Measurements from ENCODE around the gene PPP3R1. TPM values are rescaled to one million over a fixed set of nuclear protein-coding genes. Genes with fewer than 3 reads are reported as not detected.

PPP3R1 gene
- total and polyA plus RNA-seq, 9 donors, result 22.4 to 75.7 (median 54.0) TPM

GRCh38 chr2:68222287-68222686 is 30.0 kb downstream of the PPP3R1 start:
- Histone ChIP-seq H3K4me3 (no peak overlapping the region), H3K27ac (no peak overlapping the region), H3K4me1 (ENCODE audit: insufficient read depth) (peaks cover 6% of the 10 kb centered on the region), H3K9me3 (no peaks in the 10 kb centered on the region), H3K27me3 (no peaks in the 10 kb centered on the region), H3K36me3 (no peaks in the 10 kb centered on the region)
- no peak for DNase-seq
- intact Hi-C loops (cut with DNase I), result no loop called here
- WGBS, 3 donors, result 94 to 96% (median 96%) methylated on average over 1 of the region's 1 CpG
- TF ChIP-seq, protein P1, sequence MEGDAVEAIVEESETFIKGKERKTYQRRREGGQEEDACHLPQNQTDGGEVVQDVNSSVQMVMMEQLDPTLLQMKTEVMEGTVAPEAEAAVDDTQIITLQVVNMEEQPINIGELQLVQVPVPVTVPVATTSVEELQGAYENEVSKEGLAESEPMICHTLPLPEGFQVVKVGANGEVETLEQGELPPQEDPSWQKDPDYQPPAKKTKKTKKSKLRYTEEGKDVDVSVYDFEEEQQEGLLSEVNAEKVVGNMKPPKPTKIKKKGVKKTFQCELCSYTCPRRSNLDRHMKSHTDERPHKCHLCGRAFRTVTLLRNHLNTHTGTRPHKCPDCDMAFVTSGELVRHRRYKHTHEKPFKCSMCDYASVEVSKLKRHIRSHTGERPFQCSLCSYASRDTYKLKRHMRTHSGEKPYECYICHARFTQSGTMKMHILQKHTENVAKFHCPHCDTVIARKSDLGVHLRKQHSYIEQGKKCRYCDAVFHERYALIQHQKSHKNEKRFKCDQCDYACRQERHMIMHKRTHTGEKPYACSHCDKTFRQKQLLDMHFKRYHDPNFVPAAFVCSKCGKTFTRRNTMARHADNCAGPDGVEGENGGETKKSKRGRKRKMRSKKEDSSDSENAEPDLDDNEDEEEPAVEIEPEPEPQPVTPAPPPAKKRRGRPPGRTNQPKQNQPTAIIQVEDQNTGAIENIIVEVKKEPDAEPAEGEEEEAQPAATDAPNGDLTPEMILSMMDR (IDR thresholded peaks at IDR 0.05), result no peak
- TF ChIP-seq POLR2A (IDR thresholded peaks at IDR 0.05) (no peak), EP300 (IDR thresholded peaks at IDR 0.05) (no peak)

DNA sequence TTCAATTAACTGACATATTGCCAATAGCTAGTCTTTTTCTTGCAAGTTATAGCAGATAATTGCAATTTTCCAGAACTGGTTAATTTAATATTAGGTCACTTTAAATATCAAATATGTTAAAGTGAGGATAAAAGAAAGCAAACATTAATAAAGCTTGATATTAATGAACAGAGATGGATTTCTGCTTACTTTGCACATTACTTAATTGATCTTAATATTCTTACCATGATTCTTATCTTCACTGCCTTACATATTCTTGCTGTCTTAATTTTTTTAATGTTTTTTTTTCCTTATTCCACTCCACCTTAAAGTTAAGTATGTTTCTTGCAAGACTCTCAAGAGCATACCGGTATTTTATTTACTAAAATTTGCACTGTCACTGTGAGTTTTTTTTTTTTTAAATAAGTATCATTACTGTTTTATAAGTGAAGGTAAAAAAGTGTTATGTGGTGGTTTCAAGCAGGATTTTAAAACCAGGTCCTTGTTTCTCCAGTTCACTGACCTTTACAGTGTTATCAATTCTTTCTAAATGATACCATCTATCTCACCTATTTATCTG is 33.9 kb downstream of the PPP3R1 start:
- WGBS, 3 donors, result 7 to 15% (median 14%) methylated on average over 1 of the region's 1 CpG
- no peaks in the 10 kb centered on the region for H3K36me3 ChIP-seq
- intact Hi-C loops (cut with DNase I), result no loop called here
- TF ChIP-seq POLR2A (IDR thresholded peaks at IDR 0.05), result no peak
- no peak for TF ChIP-seq EP300 (IDR thresholded peaks at IDR 0.05)
- TF ChIP-seq, protein P1 (IDR thresholded peaks at IDR 0.05), result no peak
- no peak overlapping the region for H3K27ac ChIP-seq
- no peak for DNase-seq
- no peaks in the 10 kb centered on the region for H3K9me3 ChIP-seq
- H3K4me3 ChIP-seq, result no peak overlapping the region
- H3K4me1 ChIP-seq (ENCODE audit: insufficient read depth), result peaks cover 4% of the 10 kb centered on the region
- no peaks in the 10 kb centered on the region for H3K27me3 ChIP-seq

GRCh38 chr2:68217729-68218128 is 34.6 kb downstream of the PPP3R1 start:
- intact Hi-C loops (cut with DNase I), result no loop called here
- Histone ChIP-seq H3K27ac (no peak overlapping the region), H3K4me1 (ENCODE audit: insufficient read depth) (peaks cover 1% of the 10 kb centered on the region)

GRCh38 chr2:68216454-68217310 is 35.6 kb downstream of the PPP3R1 start:
- no peaks in the 10 kb centered on the region for H3K27me3 ChIP-seq
- intact Hi-C loops (cut with DNase I), result no loop called here
- no peak overlapping the region for H3K4me3 ChIP-seq
- no peaks in the 10 kb centered on the region for H3K9me3 ChIP-seq
- no peaks in the 10 kb centered on the region for H3K36me3 ChIP-seq
- no peak for TF ChIP-seq EP300 (IDR thresholded peaks at IDR 0.05)
- TF ChIP-seq, protein P1 (IDR thresholded peaks at IDR 0.05), result no peak
- TF ChIP-seq POLR2A (IDR thresholded peaks at IDR 0.05), result no peak
- DNase-seq, result no peak
- peaks cover 1% of the 10 kb centered on the region for H3K4me1 ChIP-seq (ENCODE audit: insufficient read depth)
- H3K27ac ChIP-seq, result no peak overlapping the region
- 37 to 50% (median 40%) methylated on average over 2 of the region's 2 CpGs for WGBS, 3 donors

More at GRCh38 chr2:68217729-68218128, 34.6 kb downstream of the PPP3R1 start:
- no peak for DNase-seq
- H3K9me3 ChIP-seq, result no peaks in the 10 kb centered on the region
- no peak overlapping the region for H3K4me3 ChIP-seq
- no peaks in the 10 kb centered on the region for H3K27me3 ChIP-seq
- no peak for TF ChIP-seq POLR2A (IDR thresholded peaks at IDR 0.05)
- TF ChIP-seq EP300 (IDR thresholded peaks at IDR 0.05), result no peak
- TF ChIP-seq, protein P1 (IDR thresholded peaks at IDR 0.05), result no peak
- H3K36me3 ChIP-seq, result no peaks in the 10 kb centered on the region
- 42 to 57% (median 47%) methylated on average over 3 of the region's 3 CpGs for WGBS, 3 donors
